GM23338 (cell line): ENCODE results near the gene GAB2. TPM values are rescaled to one million over a fixed set of nuclear protein-coding genes. Genes with fewer than 3 reads are reported as not detected.

Experiments used
- ATAC-seq: fragments of 200-7000 bp; cut with Tn5 transposase; 3 replicates; pipeline ENCODE4 v1.9.1; 2020
- DNase-seq: peaks from one replicate; pipeline ENCODE4 v3.0.0-alpha.2; 2015; ENCODE audit warnings: low spot score
- H2AFZ ChIP-seq: fragments of 200-600 bp; sonication (generic); 2 replicates; pipeline ENCODE4 v1.8.0; 2016; ENCODE audit warnings: antibody characterized with exemption, mild to moderate bottlenecking, moderate library complexity
- H3F3A ChIP-seq: fragments of 200-600 bp; sonication (generic); replicated peaks from 2 replicates; pipeline ENCODE4 v1.8.0; 2017; ENCODE audit warnings: antibody characterized with exemption, mixed run types, low read depth
- H3K27ac ChIP-seq: fragments of 200-600 bp; sonication (generic); 2 replicates; pipeline ENCODE4 v1.6.1; 2016; ENCODE audit warnings: low read depth
- H3K27me3 ChIP-seq: fragments of 200-600 bp; sonication (generic); 2 replicates; pipeline ENCODE4 v1.8.0; 2016; ENCODE audit warnings: mild to moderate bottlenecking, mixed run types, moderate library complexity; ENCODE audit not compliant: insufficient read depth
- H3K36me3 ChIP-seq: fragments of 200-600 bp; sonication (generic); 2 replicates; pipeline ENCODE4 v1.8.0; 2016; ENCODE audit warnings: mild to moderate bottlenecking; ENCODE audit not compliant: insufficient read depth
- H3K4me1 ChIP-seq: fragments of 200-600 bp; sonication (generic); 2 replicates; pipeline ENCODE4 v1.8.0; 2016; ENCODE audit warnings: mild to moderate bottlenecking, moderate library complexity; ENCODE audit not compliant: insufficient read depth
- H3K4me2 ChIP-seq: fragments of 200-600 bp; sonication (generic); 2 replicates; pipeline ENCODE4 v1.7.1; 2017; ENCODE audit warnings: mixed run types
- H3K4me3 ChIP-seq: fragments of 200-600 bp; sonication (generic); 2 replicates; pipeline ENCODE4 v1.6.1; 2016; ENCODE audit warnings: mixed run types
- H3K79me2 ChIP-seq: fragments of 200-600 bp; sonication (generic); replicated peaks from 2 replicates; pipeline ENCODE4 v1.8.0; 2017; ENCODE audit warnings: mild to moderate bottlenecking; ENCODE audit not compliant: insufficient read depth
- H3K9me2 ChIP-seq: fragments of 200-600 bp; sonication (generic); 2 replicates; pipeline ENCODE4 v1.8.0; 2017; ENCODE audit not compliant: insufficient read depth
- H4K20me1 ChIP-seq: fragments of 200-600 bp; sonication (generic); replicated peaks from 2 replicates; pipeline ENCODE4 v1.8.0; 2017; ENCODE audit warnings: mild to moderate bottlenecking; ENCODE audit not compliant: insufficient read depth
- H3K27ac Mint-ChIP-seq: 2 replicates; pipeline ENCODE4 v1.8.0; 2020; ENCODE audit warnings: inconsistent platforms, mild to moderate bottlenecking, moderate library complexity, mixed read lengths
- H3K27me3 Mint-ChIP-seq: 3 replicates; pipeline ENCODE4 v1.8.0; 2022; ENCODE audit warnings: low read depth, mild to moderate bottlenecking, moderate library complexity, mixed read lengths, inconsistent platforms; ENCODE audit not compliant: insufficient read depth, poor library complexity
- H3K36me3 Mint-ChIP-seq: 3 replicates; pipeline ENCODE4 v1.8.0; 2021; ENCODE audit warnings: low read depth, mild to moderate bottlenecking, inconsistent platforms, moderate library complexity, mixed read lengths
- H3K4me1 Mint-ChIP-seq: 3 replicates; pipeline ENCODE4 v1.8.0; 2020; ENCODE audit warnings: mild to moderate bottlenecking, inconsistent platforms, mixed read lengths
- H3K4me3 Mint-ChIP-seq: 3 replicates; pipeline ENCODE4 v1.8.0; 2021; ENCODE audit warnings: moderate library complexity, mild to moderate bottlenecking, inconsistent platforms, mixed read lengths
- H3K9me3 Mint-ChIP-seq: 3 replicates; pipeline ENCODE4 v1.8.0; 2020; ENCODE audit warnings: moderate library complexity, mild to moderate bottlenecking, inconsistent platforms, mixed read lengths
- CREB1 ChIP-seq: fragments of 250-450 bp; sonication (Bioruptor Pico); IDR thresholded peaks from 2 replicates; pipeline ENCODE4 v1.5.0; 2020; ENCODE audit warnings: low read depth, mild to moderate bottlenecking, moderate library complexity
- CTCF ChIP-seq, 2 experiments: fragments of 200-600 bp in 1 of 2; sonication (generic) in 1 of 2; conservative IDR thresholded peaks; 2 replicates each; pipeline versions ENCODE4 v1.5.1 to v1.6.1; 2016 to 2017; ENCODE audit warnings: antibody characterized with exemption in 2 of 2, low read depth in 2 of 2, mild to moderate bottlenecking in 2 of 2, moderate library complexity in 1 of 2
- EZH2 ChIP-seq: fragments of 200-600 bp; sonication (generic); IDR thresholded peaks from one replicate; pipeline ENCODE4 v1.8.0; 2017; ENCODE audit warnings: antibody characterized with exemption, mild to moderate bottlenecking, low read depth; ENCODE audit not compliant: unreplicated experiment
- EZH2phosphoT487 ChIP-seq: fragments of 200-600 bp; sonication (generic); IDR thresholded peaks from one replicate; pipeline ENCODE4 v1.8.1; 2018; ENCODE audit warnings: antibody characterized with exemption; ENCODE audit not compliant: unreplicated experiment
- JUNB ChIP-seq: IDR thresholded peaks from one replicate; pipeline ENCODE4 v1.6.1; 2016; ENCODE audit warnings: antibody characterized with exemption; ENCODE audit not compliant: unreplicated experiment
- NANOG ChIP-seq: IDR thresholded peaks from 2 replicates; pipeline ENCODE4 v1.6.1; 2016; ENCODE audit warnings: antibody characterized with exemption, borderline replicate concordance
- POLR2AphosphoS5 ChIP-seq: IDR thresholded peaks from 2 replicates; pipeline ENCODE4 v1.6.1; 2016; ENCODE audit warnings: antibody characterized with exemption, low read depth
- REST ChIP-seq: IDR thresholded peaks from one replicate; pipeline ENCODE4 v1.6.1; 2018; ENCODE audit warnings: antibody characterized with exemption; ENCODE audit not compliant: unreplicated experiment
- STAT1 ChIP-seq: IDR thresholded peaks from one replicate; pipeline ENCODE4 v1.6.1; 2016; ENCODE audit warnings: antibody characterized with exemption; ENCODE audit not compliant: unreplicated experiment
- ZNF114 ChIP-seq: fragments of 250-450 bp; sonication (Bioruptor Pico); IDR thresholded peaks from 2 replicates; pipeline ENCODE4 v1.5.0; 2020; ENCODE audit warnings: mild to moderate bottlenecking, moderate library complexity
- ZNF331 ChIP-seq: fragments of 250-450 bp; sonication (Bioruptor Pico); IDR thresholded peaks from 2 replicates; pipeline ENCODE4 v1.5.0; 2020; ENCODE audit warnings: low read depth, mild to moderate bottlenecking, moderate library complexity
- ZNF462 ChIP-seq: fragments of 250-450 bp; sonication (Bioruptor Pico); IDR thresholded peaks from 2 replicates; pipeline ENCODE4 v1.5.0; 2020; ENCODE audit warnings: mild to moderate bottlenecking, moderate library complexity
- polyA plus RNA-seq: library from polyadenylated mRNA; unstranded; fragments of >200 nt; fragmentation: Nextera tagmentation; extraction: Ambion mirVana; gene quantifications from 2 replicates; pipeline ENCODE4 v1.2.1, GENCODE V29; 2016
- total RNA-seq: library from RNA; depleted of rRNA; stranded (reverse); fragments of >200 nt; shearing (Covaris generic); gene quantifications from 2 replicates; pipeline ENCODE4 v1.2.3, GENCODE V29; 2014
- TF ChIP-seq, protein P1 (sequence below): IDR thresholded peaks from 2 replicates; pipeline ENCODE4 v1.6.1; 2016; ENCODE audit warnings: antibody characterized with exemption

GAB2 gene
- total and polyA plus RNA-seq, 2 experiments from 2014 or later, result 2.0 to 10.8 TPM

- H3K4me1 Mint-ChIP-seq, result peaks cover 6% of the 10 kb centered on the region; the same call in 2 of the 3 replicates
- no peak for TF ChIP-seq REST
- TF ChIP-seq ZNF114 (CRISPR knock-in tag), result no peak
- no peak for TF ChIP-seq STAT1
- no peak for TF ChIP-seq NANOG
- no peak for TF ChIP-seq CREB1 (CRISPR knock-in tag)
- TF ChIP-seq, protein P1, sequence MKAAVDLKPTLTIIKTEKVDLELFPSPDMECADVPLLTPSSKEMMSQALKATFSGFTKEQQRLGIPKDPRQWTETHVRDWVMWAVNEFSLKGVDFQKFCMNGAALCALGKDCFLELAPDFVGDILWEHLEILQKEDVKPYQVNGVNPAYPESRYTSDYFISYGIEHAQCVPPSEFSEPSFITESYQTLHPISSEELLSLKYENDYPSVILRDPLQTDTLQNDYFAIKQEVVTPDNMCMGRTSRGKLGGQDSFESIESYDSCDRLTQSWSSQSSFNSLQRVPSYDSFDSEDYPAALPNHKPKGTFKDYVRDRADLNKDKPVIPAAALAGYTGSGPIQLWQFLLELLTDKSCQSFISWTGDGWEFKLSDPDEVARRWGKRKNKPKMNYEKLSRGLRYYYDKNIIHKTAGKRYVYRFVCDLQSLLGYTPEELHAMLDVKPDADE, result no peak
- no peak for TF ChIP-seq ZNF462 (CRISPR knock-in tag)
- TF ChIP-seq POLR2AphosphoS5, result no peak
- no peak for TF ChIP-seq EZH2
- TF ChIP-seq JUNB, result no peak
- TF ChIP-seq EZH2phosphoT487, result no peak
- TF ChIP-seq ZNF331 (CRISPR knock-in tag), result no peak
- TF ChIP-seq CTCF (conservative IDR thresholded peaks at IDR 0.05; ENCODE audit: low read depth in 2 of 2), result no peak
- Histone ChIP-seq H3K27me3 (no peaks in the 10 kb centered on the region), H3K27ac (no peak overlapping the region), H4K20me1 (no peaks in the 10 kb centered on the region), H3F3A (no peaks in the 10 kb centered on the region), H3K36me3 (no peaks in the 10 kb centered on the region), H3K4me2 (no peak overlapping the region), H3K9me2 (0 out of 2 replicates have a peak, but pooled peaks cover 5% of the 10 kb centered on the region), H3K4me3 (no peak overlapping the region), H2AFZ (no peak overlapping the region), H3K79me2 (no peaks in the 10 kb centered on the region), H3K4me1 (no peaks in the 10 kb centered on the region)
- H3K27me3 Mint-ChIP-seq, result no peaks in the 10 kb centered on the region
- H3K9me3 Mint-ChIP-seq, result peaks cover 4% of the 10 kb centered on the region; the same call in 1 of the 3 replicates
- H3K27ac Mint-ChIP-seq, result no peak overlapping the region
- no peak for ATAC-seq
- no peak for DNase-seq
- peaks cover 5% of the 10 kb centered on the region; the same call in 2 of the 3 replicates for H3K36me3 Mint-ChIP-seq
- no peak overlapping the region for H3K4me3 Mint-ChIP-seq
Measured at GRCh38 chr11:78339483-78339882, 78.1 kb downstream of the GAB2 start.
